GM19035 (cell line): Measurements from ENCODE around the gene EIF2A.
A peak's percentile ranks its signal among the peaks of the same experiment; 100 is the strongest.
"Not testable (repeated sequence)": the region's sequence is repeated elsewhere in the genome, so short reads cannot be mapped to it uniquely, and the experiment has no call there.

Experiments
- ATAC-seq: cut with Tn5 transposase; IDR thresholded peaks from one replicate; pipeline ENCODE4 v1.9.1; 2021; ENCODE audit not compliant: unreplicated experiment

Gene EIF2A

GRCh38 chr3:150546226-150547044 lies at the start of gene EIF2A, which contains the start of gene SERP1:
EIF2A (plus strand) TSS chr3:150546787; CDS start chr3:150546803, 16 bp downstream.
SERP1 (minus strand) TSS chr3:150546496; CDS start chr3:150546135, 361 bp downstream.
- peak; percentile 90 for ATAC-seq

GRCh38 chr3:150497956-150498355 lies 48.6 kb upstream of the EIF2A start:
- no peak for ATAC-seq

- not testable (repeated sequence) for ATAC-seq
These were observed 45.6 kb upstream of the EIF2A start for GRCh38 chr3:150500960-150501359.

- no peak for ATAC-seq
These were observed 43.0 kb upstream of the EIF2A start for GRCh38 chr3:150503402-150504099.

- no peak for ATAC-seq
These were observed 42.1 kb upstream of the EIF2A start for GRCh38 chr3:150504483-150504882.

- ATAC-seq: no peak
These were observed 38.2 kb upstream of the EIF2A start for GRCh38 chr3:150508401-150508800.

- no peak for ATAC-seq
These were observed 36.8 kb upstream of the EIF2A start for GRCh38 chr3:150509780-150510179.

GRCh38 chr3:150511122-150511821 lies 35.3 kb upstream of the EIF2A start:
- ATAC-seq: no peak

- no peak for ATAC-seq
These were observed 31.4 kb upstream of the EIF2A start for GRCh38 chr3:150515210-150515609.

GRCh38 chr3:150519026-150519425 lies 27.6 kb upstream of the EIF2A start:
- no peak for ATAC-seq

GRCh38 chr3:150520408-150520807 lies 26.2 kb upstream of the EIF2A start:
- ATAC-seq: no peak

GRCh38 chr3:150521463-150521862 lies 25.1 kb upstream of the EIF2A start:
- no peak for ATAC-seq

GRCh38 chr3:150523538-150523937 lies 23.0 kb upstream of the EIF2A start:
- no peak for ATAC-seq

GRCh38 chr3:150527464-150528255 lies 18.9 kb upstream of the EIF2A start:
- ATAC-seq: no peak

- ATAC-seq: no peak
These were observed 18.2 kb upstream of the EIF2A start for GRCh38 chr3:150528354-150528797.

GRCh38 chr3:150531775-150532174 lies 14.8 kb upstream of the EIF2A start:
- ATAC-seq: no peak

GRCh38 chr3:150535204-150535603 lies 11.4 kb upstream of the EIF2A start:
- ATAC-seq: no peak

- no peak for ATAC-seq
These were observed 8.0 kb upstream of the EIF2A start for GRCh38 chr3:150538324-150539208.

GRCh38 chr3:150540297-150540696 lies 6.3 kb upstream of the EIF2A start:
- ATAC-seq: no peak

- ATAC-seq: no peak
These were observed 5.6 kb upstream of the EIF2A start for GRCh38 chr3:150540991-150541390.
